HCT116 (cell line): ENCODE measurements around the gene TBC1D13.

Source experiments
- FOSL1 ChIP-seq: IDR thresholded peaks from 2 replicates; pipeline ENCODE4 v1.6.1; 2012; ENCODE audit warnings: low read depth
- POLR2AphosphoS5 ChIP-seq: IDR thresholded peaks from 2 replicates; pipeline ENCODE4 v1.6.1; 2011; ENCODE audit warnings: mild to moderate bottlenecking, low read depth, low read length, moderate library complexity
- ZNF274 ChIP-seq: fragments of 200-500 bp; sonication (Bioruptor generic); IDR thresholded peaks from 2 replicates; pipeline ENCODE4 v1.6.1; 2014; ENCODE audit warnings: mild to moderate bottlenecking, low read depth, low read length, inconsistent platforms
- TF ChIP-seq, protein P1 (sequence below), 3 experiments: fragments of 200-600 bp in 1 of 3; sonication (generic) in 1 of 3; IDR thresholded peaks in 2 of 3; conservative IDR thresholded peaks in 1 of 3; 2 replicates each; pipeline ENCODE4 v1.5.1; 2012 to 2017; ENCODE audit warnings: low read depth in 2 of 3, low read length in 2 of 3, antibody characterized with exemption in 1 of 3, borderline replicate concordance in 1 of 3, control low read depth in 1 of 3, mild to moderate bottlenecking in 1 of 3, mixed read lengths in 1 of 3, mixed run types in 1 of 3, moderate library complexity in 1 of 3; ENCODE audit not compliant: insufficient read depth in 1 of 3
- TF ChIP-seq, protein P2 (sequence below): IDR thresholded peaks from 2 replicates; pipeline ENCODE4 v1.6.1; 2011; ENCODE audit warnings: mild to moderate bottlenecking, low read length, moderate library complexity; ENCODE audit not compliant: insufficient replicate concordance; ENCODE audit errors: extremely low read depth

DNA sequence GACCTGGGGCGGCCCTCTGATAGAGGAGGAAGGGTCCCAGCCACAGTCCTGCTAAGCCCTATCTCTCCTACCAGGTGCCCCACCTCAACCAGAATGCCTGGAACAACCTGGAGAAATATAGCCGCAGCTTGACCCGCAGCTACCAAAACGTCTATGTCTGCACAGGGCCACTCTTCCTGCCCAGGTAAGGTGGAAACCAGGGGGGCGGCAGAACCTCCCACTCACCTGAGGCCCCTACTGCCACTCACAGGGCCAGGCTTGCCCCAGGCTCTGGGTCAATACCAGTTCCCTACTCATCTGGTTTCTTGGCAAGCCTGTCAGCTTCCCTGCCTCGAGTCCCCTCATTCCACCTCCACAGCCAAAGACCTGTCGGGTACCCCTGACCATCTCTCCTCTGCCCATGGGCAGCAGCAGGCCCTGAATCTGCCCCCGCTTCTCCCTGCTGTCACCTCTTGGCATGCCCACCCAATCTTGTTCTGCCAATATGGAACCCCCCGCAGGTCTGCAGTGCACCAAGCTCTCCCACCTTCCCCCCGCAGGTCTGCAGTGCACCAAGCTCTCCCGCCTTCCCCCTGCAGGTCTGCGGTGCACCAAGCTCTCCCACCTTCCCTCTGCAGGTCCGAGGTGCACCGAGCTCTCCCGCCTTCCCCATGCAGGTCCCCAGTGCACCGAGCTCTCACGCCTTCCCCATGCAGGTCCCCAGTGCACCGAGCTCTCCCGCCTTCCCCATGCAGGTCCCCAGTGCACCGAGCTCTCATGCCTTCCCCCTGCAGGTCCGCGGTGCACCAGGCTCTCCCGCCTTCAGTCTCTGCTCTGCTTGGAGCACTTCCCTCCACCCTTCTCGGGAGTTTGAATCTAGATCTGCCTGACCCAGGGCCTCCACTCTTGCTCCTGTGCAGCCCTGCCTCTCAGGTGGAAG lies 33.9 kb downstream of the TBC1D13 start:
- TF ChIP-seq ZNF274: no peak
- TF ChIP-seq POLR2AphosphoS5: no peak
- TF ChIP-seq, protein P1, sequence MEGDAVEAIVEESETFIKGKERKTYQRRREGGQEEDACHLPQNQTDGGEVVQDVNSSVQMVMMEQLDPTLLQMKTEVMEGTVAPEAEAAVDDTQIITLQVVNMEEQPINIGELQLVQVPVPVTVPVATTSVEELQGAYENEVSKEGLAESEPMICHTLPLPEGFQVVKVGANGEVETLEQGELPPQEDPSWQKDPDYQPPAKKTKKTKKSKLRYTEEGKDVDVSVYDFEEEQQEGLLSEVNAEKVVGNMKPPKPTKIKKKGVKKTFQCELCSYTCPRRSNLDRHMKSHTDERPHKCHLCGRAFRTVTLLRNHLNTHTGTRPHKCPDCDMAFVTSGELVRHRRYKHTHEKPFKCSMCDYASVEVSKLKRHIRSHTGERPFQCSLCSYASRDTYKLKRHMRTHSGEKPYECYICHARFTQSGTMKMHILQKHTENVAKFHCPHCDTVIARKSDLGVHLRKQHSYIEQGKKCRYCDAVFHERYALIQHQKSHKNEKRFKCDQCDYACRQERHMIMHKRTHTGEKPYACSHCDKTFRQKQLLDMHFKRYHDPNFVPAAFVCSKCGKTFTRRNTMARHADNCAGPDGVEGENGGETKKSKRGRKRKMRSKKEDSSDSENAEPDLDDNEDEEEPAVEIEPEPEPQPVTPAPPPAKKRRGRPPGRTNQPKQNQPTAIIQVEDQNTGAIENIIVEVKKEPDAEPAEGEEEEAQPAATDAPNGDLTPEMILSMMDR (IDR thresholded peaks at IDR 0.05 in 2 of 3, conservative IDR thresholded peaks at IDR 0.05 in 1 of 3; ENCODE audit: borderline replicate concordance in 1 of 3, insufficient read depth in 1 of 3, low read depth in 2 of 3, low read length in 2 of 3): no peak
- no peak for TF ChIP-seq FOSL1
- TF ChIP-seq, protein P2, sequence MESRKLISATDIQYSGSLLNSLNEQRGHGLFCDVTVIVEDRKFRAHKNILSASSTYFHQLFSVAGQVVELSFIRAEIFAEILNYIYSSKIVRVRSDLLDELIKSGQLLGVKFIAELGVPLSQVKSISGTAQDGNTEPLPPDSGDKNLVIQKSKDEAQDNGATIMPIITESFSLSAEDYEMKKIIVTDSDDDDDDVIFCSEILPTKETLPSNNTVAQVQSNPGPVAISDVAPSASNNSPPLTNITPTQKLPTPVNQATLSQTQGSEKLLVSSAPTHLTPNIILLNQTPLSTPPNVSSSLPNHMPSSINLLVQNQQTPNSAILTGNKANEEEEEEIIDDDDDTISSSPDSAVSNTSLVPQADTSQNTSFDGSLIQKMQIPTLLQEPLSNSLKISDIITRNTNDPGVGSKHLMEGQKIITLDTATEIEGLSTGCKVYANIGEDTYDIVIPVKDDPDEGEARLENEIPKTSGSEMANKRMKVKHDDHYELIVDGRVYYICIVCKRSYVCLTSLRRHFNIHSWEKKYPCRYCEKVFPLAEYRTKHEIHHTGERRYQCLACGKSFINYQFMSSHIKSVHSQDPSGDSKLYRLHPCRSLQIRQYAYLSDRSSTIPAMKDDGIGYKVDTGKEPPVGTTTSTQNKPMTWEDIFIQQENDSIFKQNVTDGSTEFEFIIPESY: no peak
